HCT116 (cell line): ENCODE measurements around the gene MCEE. TPM values are rescaled to one million over a fixed set of nuclear protein-coding genes. Genes with fewer than 3 reads are reported as not detected.

ENCODE experiments used
- ATAC-seq: fragments of 200-7000 bp; cut with Tn5 transposase; 2 replicates; pipeline ENCODE4 v1.9.1; 2020; ENCODE audit warnings: mild to moderate bottlenecking, moderate library complexity
- BruUV-seq: library from RNA; stranded (reverse); fragments of 400-500 nt; replicated peaks from 2 replicates; lab custom pipeline; 2021; lab: Mats Ljungman, UMichigan
- CTCF ChIA-PET: fragments of 300-600 bp; sonication (Branson Sonifier 250); formaldehyde crosslinking; loops from one replicate; lab custom pipeline; 2021; ENCODE audit warnings: antibody characterized with exemption; lab: Charles Lee
- POLR2A ChIA-PET: fragments of 300-600, 350-600 bp; sonication (Branson Sonifier 250); formaldehyde crosslinking; loops from one replicate; lab custom pipeline; 2021; ENCODE audit warnings: antibody characterized with exemption; lab: Charles Lee
- RAD21 ChIA-PET, 2 experiments: fragments of 300-600 bp; sonication (Branson Sonifier 250); formaldehyde crosslinking; loops; one replicate each; lab custom pipeline; 2023; ENCODE audit warnings: low total read pairs in 2 of 2; ENCODE audit not compliant: uncharacterized antibody in 2 of 2, unreplicated experiment in 2 of 2, low non-redundant PET in 1 of 2; lab: Charles Lee
- DNase-seq: peaks from one replicate; pipeline ENCODE4 v3.0.0-alpha.2; 2010; ENCODE audit warnings: low read depth, low spot score
- H2AFZ ChIP-seq: fragments of 200-600 bp; shearing (Covaris generic), sonication (generic); 2 replicates; pipeline ENCODE4 v1.6.1; 2017; ENCODE audit warnings: low read depth, mixed run types, mixed read lengths, antibody characterized with exemption, low read length; ENCODE audit not compliant: poor library complexity, severe bottlenecking
- H3K27ac ChIP-seq: 2 replicates; pipeline ENCODE4 v1.5.1; 2012; ENCODE audit warnings: low read depth, low read length
- H3K27me3 ChIP-seq: fragments of 200-600 bp; sonication (generic); 2 replicates; pipeline ENCODE4 v1.6.1; 2016; ENCODE audit warnings: mixed run types, low read length, mixed read lengths; ENCODE audit not compliant: insufficient read depth
- H3K36me3 ChIP-seq, 2 experiments: fragments of 200-500 bp in 1 of 2; fragments of 200-600 bp in 1 of 2; sonication (Bioruptor generic) in 1 of 2; sonication (generic) in 1 of 2; 2 replicates each; pipeline versions ENCODE4 v1.5.1 to v1.6.1; 2014 to 2016; ENCODE audit warnings: low read length in 2 of 2, inconsistent platforms in 1 of 2, mixed read lengths in 1 of 2, mixed run types in 1 of 2; ENCODE audit not compliant: insufficient read depth in 2 of 2, control insufficient read depth in 1 of 2
- H3K4me1 ChIP-seq, 2 experiments: fragments of 200-600 bp in 1 of 2; sonication (generic) in 1 of 2; 2 replicates each; pipeline versions ENCODE4 v1.5.1 to v1.6.1; 2012 to 2017; ENCODE audit warnings: low read length in 2 of 2, inconsistent platforms in 1 of 2, mild to moderate bottlenecking in 1 of 2, mixed read lengths in 1 of 2, mixed run types in 1 of 2, moderate library complexity in 1 of 2; ENCODE audit not compliant: insufficient read depth in 2 of 2, control insufficient read depth in 1 of 2
- H3K4me2 ChIP-seq: fragments of 200-600 bp; sonication (generic); 2 replicates; pipeline ENCODE4 v1.6.1; 2017; ENCODE audit warnings: mixed run types, low read length, mixed read lengths
- H3K4me3 ChIP-seq, 2 experiments: fragments of 200-600 bp in 1 of 2; sonication (generic) in 1 of 2; replicated peaks in 1 of 2; 2 replicates each; pipeline ENCODE4 v1.5.1; 2011 to 2016; ENCODE audit warnings: low read length in 2 of 2, control low read depth in 1 of 2, low read depth in 1 of 2, mild to moderate bottlenecking in 1 of 2, mixed read lengths in 1 of 2, mixed run types in 1 of 2
- H3K79me2 ChIP-seq: fragments of 200-600 bp; sonication (generic); 2 replicates; pipeline ENCODE4 v1.6.1; 2017; ENCODE audit warnings: mild to moderate bottlenecking, mixed run types, low read length, moderate library complexity, mixed read lengths; ENCODE audit not compliant: insufficient read depth
- H3K9ac ChIP-seq: fragments of 200-600 bp; sonication (generic); 2 replicates; pipeline ENCODE4 v1.6.1; 2016; ENCODE audit warnings: low read length, mixed read lengths
- H3K9me2 ChIP-seq: fragments of 200-600 bp; sonication (generic), shearing (Covaris generic); 2 replicates; pipeline ENCODE4 v1.6.1; 2017; ENCODE audit warnings: mixed run types, mild to moderate bottlenecking, moderate library complexity; ENCODE audit not compliant: insufficient read depth
- H3K9me3 ChIP-seq, 2 experiments: fragments of 200-500 bp in 1 of 2; fragments of 200-600 bp in 1 of 2; sonication (Bioruptor generic) in 1 of 2; sonication (generic) in 1 of 2; 2 replicates each; pipeline ENCODE4 v1.6.1; 2014 to 2017; ENCODE audit warnings: low read length in 2 of 2, mixed read lengths in 2 of 2, inconsistent platforms in 1 of 2, low read depth in 1 of 2, mild to moderate bottlenecking in 1 of 2, mixed run types in 1 of 2, moderate library complexity in 1 of 2; ENCODE audit not compliant: control insufficient read depth in 1 of 2, insufficient read depth in 1 of 2
- H4K20me1 ChIP-seq: fragments of 200-600 bp; sonication (generic), shearing (Covaris generic); 2 replicates; pipeline ENCODE4 v1.6.1; 2017; ENCODE audit warnings: mixed run types, mild to moderate bottlenecking, moderate library complexity; ENCODE audit not compliant: insufficient read depth
- CBX3 ChIP-seq: IDR thresholded peaks from 2 replicates; pipeline ENCODE4 v1.6.1; 2012; ENCODE audit warnings: low read depth
- CEBPB ChIP-seq: IDR thresholded peaks from 2 replicates; pipeline ENCODE4 v1.6.1; 2012; ENCODE audit warnings: low read depth
- EGR1 ChIP-seq: IDR thresholded peaks from 2 replicates; pipeline ENCODE4 v1.6.1; 2012; ENCODE audit warnings: low read depth
- ELF1 ChIP-seq: IDR thresholded peaks from 2 replicates; pipeline ENCODE4 v1.6.1; 2012; ENCODE audit warnings: low read depth, borderline replicate concordance
- EZH2 ChIP-seq: fragments of 200-600 bp; sonication (generic); IDR thresholded peaks from 2 replicates; pipeline ENCODE4 v1.6.1; 2017; ENCODE audit warnings: antibody characterized with exemption, mixed run types
- EZH2phosphoT487 ChIP-seq: fragments of 200-600 bp; IDR thresholded peaks from 2 replicates; pipeline ENCODE4 v1.6.1; 2018; ENCODE audit warnings: antibody characterized with exemption, borderline replicate concordance
- FOSL1 ChIP-seq: IDR thresholded peaks from 2 replicates; pipeline ENCODE4 v1.6.1; 2012; ENCODE audit warnings: low read depth
- JUND ChIP-seq: IDR thresholded peaks from 2 replicates; pipeline ENCODE4 v1.6.1; 2012
- MAX ChIP-seq: IDR thresholded peaks from 2 replicates; pipeline ENCODE4 v1.6.1; 2012
- POLR2A ChIP-seq: IDR thresholded peaks from 2 replicates; pipeline ENCODE4 v1.7.0; 2011; ENCODE audit warnings: borderline replicate concordance; ENCODE audit not compliant: insufficient read depth, insufficient read length; ENCODE audit errors: extremely low read depth
- POLR2AphosphoS5 ChIP-seq: IDR thresholded peaks from 2 replicates; pipeline ENCODE4 v1.6.1; 2011; ENCODE audit warnings: mild to moderate bottlenecking, low read depth, low read length, moderate library complexity
- REST ChIP-seq: IDR thresholded peaks from 2 replicates; pipeline ENCODE4 v1.6.1; 2012; ENCODE audit warnings: low read depth
- SIN3A ChIP-seq: IDR thresholded peaks from 2 replicates; pipeline ENCODE4 v1.6.1; 2012; ENCODE audit warnings: low read depth
- SP1 ChIP-seq: IDR thresholded peaks from 2 replicates; pipeline ENCODE4 v1.6.1; 2012; ENCODE audit warnings: low read depth
- SRF ChIP-seq: IDR thresholded peaks from 2 replicates; pipeline ENCODE4 v1.6.1; 2012; ENCODE audit warnings: low read depth
- TCF7L2 ChIP-seq: IDR thresholded peaks from 2 replicates; pipeline ENCODE4 v1.7.0; 2011; ENCODE audit warnings: borderline replicate concordance, inconsistent platforms; ENCODE audit not compliant: insufficient read depth, insufficient read length; ENCODE audit errors: extremely low read depth
- YY1 ChIP-seq: IDR thresholded peaks from 2 replicates; pipeline ENCODE4 v1.6.1; 2011; ENCODE audit warnings: low read length, low read depth, moderate library complexity, mild to moderate bottlenecking; ENCODE audit not compliant: insufficient replicate concordance; ENCODE audit errors: extremely low read depth
- ZNF274 ChIP-seq: fragments of 200-500 bp; sonication (Bioruptor generic); IDR thresholded peaks from 2 replicates; pipeline ENCODE4 v1.6.1; 2014; ENCODE audit warnings: mild to moderate bottlenecking, low read depth, low read length, inconsistent platforms
- intact Hi-C: fragments of 100-400 bp; cut with micrococcal nuclease; formaldehyde crosslinking; loops from 2 replicates; pipeline ENCODE4 v1.10.0; 2022
- total RNA-seq: library from RNA; stranded (reverse); gene quantifications from one replicate; pipeline ENCODE4 v1.2.1, GENCODE V29; 2021; ENCODE audit not compliant: unreplicated experiment

Gene MCEE
- total RNA-seq, 1 experiment from 2014 or later = 9.0 TPM

DNA sequence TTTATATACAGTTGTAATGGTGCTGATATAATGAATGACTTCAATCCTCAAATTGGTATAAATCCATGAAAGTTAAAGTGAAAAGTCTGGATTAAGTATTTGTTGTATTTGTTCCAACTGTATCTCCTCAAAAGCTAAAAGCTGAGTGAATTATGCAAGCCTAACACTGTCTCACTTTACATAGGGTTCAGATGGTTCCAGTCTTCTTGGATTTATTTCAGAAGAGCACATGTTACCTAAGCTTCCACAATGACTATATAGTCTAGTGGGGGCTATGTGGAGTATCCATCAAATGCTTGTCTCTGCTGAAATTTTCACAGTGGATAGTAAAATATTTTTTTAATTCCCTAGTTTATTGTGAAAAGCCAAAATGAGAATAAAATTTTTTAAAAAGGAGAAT is 13.0 kb downstream of the MCEE start:
- no peak overlapping the region for H3K9ac ChIP-seq
- ChIA-PET CTCF (no interaction called here), RAD21 (no interaction called here), POLR2A (no interaction called here)
- H3K9me2 ChIP-seq = no peaks in the 10 kb centered on the region
- H3K36me3 ChIP-seq = no peaks in the 10 kb centered on the region
- no TSS peak for BruUV-seq
- H3K4me1 ChIP-seq = no peaks in the 10 kb centered on the region
- H3K4me2 ChIP-seq = no peak overlapping the region
- H3K9me3 ChIP-seq = no peaks in the 10 kb centered on the region
- TF ChIP-seq ELF1 (no peak), SIN3A (no peak)
- no peak overlapping the region for H3K4me3 ChIP-seq
- intact Hi-C loops = no loop called here
- ATAC-seq (no peak), DNase-seq (no peak)
- no peak overlapping the region for H3K27ac ChIP-seq
- no peaks in the 10 kb centered on the region for H4K20me1 ChIP-seq
- H3K79me2 ChIP-seq = no peaks in the 10 kb centered on the region
- no peaks in the 10 kb centered on the region for H3K27me3 ChIP-seq
- H2AFZ ChIP-seq = no peak overlapping the region

- no peaks in the 10 kb centered on the region for H3K9me2 ChIP-seq
- ChIA-PET CTCF (interaction anchor here (1.6 kb wide), 1 partner anchor 14 kb away, joined by 6 read pairs; no protein-coding TSS in a partner anchor), RAD21 (no interaction called here), POLR2A (interaction anchor here (1.3 kb wide), 1 partner anchor 13 kb away, joined by 4 read pairs; no protein-coding TSS in a partner anchor)
- H3K4me1 ChIP-seq = no peaks in the 10 kb centered on the region
- H3K4me2 ChIP-seq = no peak overlapping the region
- H3K9me3 ChIP-seq = no peaks in the 10 kb centered on the region
- no peak overlapping the region for H2AFZ ChIP-seq
- DNase-seq (no peak), ATAC-seq (no peak)
- H3K4me3 ChIP-seq = no peak overlapping the region
- H3K27ac ChIP-seq = no peak overlapping the region
- no TSS peak for BruUV-seq
- no peaks in the 10 kb centered on the region for H3K36me3 ChIP-seq
- intact Hi-C loops = no loop called here
- H3K79me2 ChIP-seq = no peaks in the 10 kb centered on the region
- H4K20me1 ChIP-seq = no peaks in the 10 kb centered on the region
- H3K27me3 ChIP-seq = no peaks in the 10 kb centered on the region
- no peak overlapping the region for H3K9ac ChIP-seq
- no peak for TF ChIP-seq JUND
- TF ChIP-seq YY1 = no peak
- no peak for TF ChIP-seq CBX3
- no peak for TF ChIP-seq EZH2phosphoT487
- no peak for TF ChIP-seq REST
- no peak for TF ChIP-seq EGR1
- TF ChIP-seq POLR2A = no peak
- TF ChIP-seq ZNF274 = no peak
- no peak for TF ChIP-seq SRF
- no peak for TF ChIP-seq EZH2
- TF ChIP-seq CEBPB = no peak
- TF ChIP-seq TCF7L2 = no peak
- TF ChIP-seq FOSL1 = no peak
- TF ChIP-seq ELF1 = no peak
- no peak for TF ChIP-seq POLR2AphosphoS5
- no peak for TF ChIP-seq SP1
- no peak for TF ChIP-seq SIN3A
- no peak for TF ChIP-seq MAX
Measured at GRCh38 chr2:71113843-71114242, 16.2 kb downstream of the MCEE start.
